ENCODE data around the gene ADAMTSL2.
A peak's percentile ranks its signal among the peaks of the same experiment; 100 is the strongest.

Gene ADAMTSL2

DNA sequence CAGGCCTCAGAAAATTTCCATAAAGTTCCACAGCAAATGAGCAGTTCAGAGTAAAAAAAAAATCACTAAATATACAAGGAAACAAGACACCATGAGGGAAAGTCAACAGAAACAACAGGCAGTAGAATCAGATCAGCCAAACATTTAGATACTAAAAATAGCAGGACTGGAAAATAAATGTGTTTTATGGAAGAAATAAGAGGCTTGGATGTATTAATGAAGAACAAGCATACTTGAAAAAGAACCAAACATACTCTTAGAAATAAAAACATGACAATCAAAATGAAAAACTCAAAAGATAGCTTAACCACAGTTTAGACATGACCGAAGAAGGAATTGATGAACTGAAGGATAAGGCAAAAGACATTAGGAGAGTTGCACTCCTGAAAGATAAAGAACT is 32.4 kb upstream of the ADAMTSL2 start:
- DNase-seq: no peak

DNA sequence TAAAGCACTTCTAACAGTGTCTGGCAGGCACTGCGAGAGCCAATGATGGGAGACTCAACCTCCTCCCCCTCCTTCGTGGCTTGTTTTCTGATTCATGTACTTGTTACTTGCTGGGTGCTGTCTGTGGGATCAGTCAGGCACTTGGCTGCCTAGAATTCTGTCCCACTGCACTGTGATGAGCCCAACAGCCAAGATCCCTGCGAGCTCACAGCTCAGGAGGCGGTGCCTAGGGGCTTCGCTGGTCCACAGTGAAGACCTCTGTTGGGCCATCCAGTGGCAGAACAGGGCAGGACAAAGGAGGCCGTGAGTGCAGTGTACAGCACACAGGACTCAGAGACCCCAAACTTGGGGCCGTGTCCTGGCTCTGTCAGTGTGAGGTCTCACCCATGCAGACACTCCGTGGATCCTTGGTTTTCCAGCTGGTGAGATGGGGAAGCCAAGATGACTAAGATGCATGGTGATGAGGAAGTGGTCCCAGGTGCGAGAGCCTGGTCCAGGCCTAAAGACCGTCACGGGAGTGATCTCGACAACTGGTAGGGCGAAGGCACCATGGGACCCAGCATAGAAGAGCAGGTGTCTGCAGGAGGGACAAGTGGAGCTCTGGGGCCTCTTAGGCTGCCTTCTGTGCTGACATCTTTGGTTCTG is 29.2 kb upstream of the ADAMTSL2 start:
- DNase-seq: no peak

DNA sequence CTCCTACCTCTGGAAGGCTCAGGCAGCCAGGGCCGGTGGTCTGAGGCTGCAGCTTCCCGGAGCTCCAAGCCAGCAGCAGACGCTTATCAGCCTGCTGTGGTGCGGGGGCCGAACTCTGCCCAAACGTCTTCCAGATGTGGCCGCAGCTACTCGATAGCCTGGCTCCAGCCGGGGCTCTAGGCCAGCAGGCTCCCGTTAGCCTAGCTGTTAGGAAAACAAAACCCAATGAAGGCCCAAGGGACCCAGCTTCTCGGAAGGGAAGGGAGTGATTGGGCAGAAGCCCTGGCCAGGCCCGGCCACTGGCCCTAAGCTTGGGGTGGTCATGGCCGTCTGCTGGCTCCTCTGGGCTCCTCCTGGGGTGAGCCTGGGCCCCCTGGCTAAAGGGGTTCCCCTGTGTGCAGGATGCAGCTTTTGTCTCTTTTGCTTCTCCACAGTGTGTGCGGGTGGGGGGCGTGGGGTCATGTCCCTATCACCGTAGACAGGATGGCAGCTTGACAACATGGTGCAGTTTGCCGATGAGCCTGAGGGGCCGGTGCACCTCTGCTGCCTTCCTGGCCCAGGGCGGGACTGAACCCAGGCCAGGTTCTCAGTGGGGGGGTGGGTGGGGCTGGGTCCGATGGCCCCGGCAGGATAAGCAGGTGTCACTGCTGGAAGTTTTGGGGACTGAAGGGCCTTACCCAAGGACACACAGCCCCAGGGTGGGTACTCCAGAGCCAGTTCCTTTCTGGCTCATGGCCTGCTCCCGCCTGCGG is 28.4 kb upstream of the ADAMTSL2 start:
- DNase-seq: no peak

DNA sequence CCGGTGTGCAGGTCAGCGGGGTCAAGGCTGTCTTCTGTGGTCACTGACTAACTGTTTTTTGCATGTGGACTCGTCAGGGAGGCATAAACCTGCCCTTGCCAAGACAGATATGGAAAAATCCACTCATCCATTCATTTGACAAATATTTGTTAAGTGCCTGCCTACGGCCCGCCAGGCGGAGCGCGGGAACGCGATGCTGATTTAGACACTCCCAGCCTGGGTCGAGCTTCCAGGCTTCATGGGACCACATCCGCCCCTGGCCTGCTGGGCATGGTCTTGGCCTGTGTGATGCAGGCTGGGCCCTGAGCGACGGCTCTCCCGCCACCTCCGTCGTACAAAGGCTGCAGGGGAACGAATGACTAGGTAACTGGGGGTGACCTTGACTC is 27.9 kb upstream of the ADAMTSL2 start:
- peak; percentile 58 for DNase-seq

DNA sequence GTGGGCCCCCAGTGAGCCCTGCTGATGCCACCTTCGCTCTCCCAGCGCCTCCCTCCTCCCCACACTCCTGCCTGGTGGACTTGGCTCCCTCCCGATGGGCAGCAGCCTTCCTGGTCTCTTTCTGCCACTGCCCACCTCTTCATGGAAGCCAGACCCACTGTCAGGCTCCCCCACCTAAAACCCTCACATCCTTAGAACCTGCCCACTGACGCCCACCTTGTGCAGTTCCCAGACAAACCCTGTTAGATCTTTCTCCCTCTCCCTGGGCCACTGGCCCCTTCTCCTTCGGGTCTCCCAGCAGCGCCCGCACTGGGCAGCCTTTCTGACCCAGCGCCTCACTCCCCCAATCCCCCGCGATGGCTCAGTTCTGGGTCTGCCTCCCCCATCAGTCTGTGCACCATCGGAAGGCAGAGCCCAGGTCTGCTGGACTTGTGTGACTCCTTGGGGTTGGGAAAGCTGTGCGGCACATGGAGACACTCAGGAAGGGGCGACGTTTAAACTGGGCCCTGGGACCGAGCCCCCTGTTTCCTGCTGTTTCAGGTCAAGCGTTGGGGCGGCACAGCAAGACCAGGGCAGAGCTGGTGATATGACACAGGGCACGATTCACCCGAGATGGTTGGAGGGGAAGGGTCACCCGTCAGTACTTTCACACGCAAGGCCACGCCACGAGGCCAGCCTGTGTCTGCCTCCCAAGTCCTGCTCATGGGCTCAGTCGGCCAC is 27.1 kb upstream of the ADAMTSL2 start:
- DNase-seq: no peak

DNA sequence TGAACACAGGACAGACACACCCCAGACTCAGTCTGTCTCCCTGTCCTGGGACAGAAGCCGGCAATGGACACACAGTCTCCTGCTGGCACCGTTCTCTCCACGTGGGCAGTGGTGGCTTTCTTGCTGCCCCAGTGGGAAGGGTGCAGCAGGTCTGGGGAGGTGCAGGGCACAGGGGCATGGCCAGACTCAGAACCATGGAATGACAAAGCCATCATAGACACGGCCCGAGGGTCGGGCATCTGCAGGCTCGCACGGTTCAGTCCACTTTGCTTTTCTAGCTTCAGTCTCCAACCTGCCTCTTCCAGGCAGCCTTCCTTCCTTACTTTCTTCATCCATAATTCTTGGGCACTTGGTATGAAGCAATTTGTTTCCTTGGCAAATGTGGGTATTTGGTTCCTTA is 26.5 kb upstream of the ADAMTSL2 start:
- DNase-seq: no peak

DNA sequence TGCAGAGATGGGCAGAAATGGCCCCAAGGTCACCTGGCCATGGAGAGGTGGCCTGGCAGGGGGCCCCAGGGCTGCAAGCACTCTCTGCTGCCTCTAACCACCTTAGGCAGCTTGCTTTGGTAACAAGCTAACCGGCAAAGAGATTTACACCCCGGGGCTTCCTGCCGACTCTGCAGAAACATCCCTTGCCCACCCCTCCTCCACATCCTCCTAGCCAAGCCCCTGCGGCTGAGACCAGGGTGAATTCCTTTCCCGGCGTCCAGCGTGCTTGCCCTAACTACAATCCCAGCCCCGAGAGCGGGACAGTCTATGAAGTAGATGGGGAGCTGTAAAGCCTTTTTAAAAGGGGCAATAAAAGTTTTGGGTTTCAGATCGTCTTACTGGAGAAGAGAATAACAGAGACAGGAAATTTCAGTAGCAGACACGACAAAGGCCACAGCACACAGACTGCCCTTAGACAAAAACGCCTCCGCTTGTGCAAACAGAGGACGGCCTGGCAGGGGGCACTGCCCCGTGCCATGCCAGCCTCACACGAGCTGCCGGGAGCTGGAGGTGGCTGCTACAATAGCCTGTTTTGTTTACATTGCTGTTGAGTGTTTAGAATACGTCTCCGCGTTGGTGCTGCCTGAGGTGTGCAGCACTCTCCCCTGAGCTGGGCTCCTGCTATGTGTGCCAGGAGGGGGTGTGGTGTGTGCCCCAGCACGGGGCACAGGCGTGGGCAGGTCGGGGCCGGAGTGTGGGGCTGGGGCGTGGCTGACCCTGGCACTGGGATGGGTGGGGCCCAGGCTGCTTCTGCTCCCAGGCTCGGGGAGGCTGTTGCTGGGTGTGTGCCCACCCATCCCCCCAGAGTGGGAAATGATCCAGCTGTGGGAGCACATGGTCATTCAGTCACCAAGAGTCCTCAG is 25.1 kb upstream of the ADAMTSL2 start:
- no peak for DNase-seq

DNA sequence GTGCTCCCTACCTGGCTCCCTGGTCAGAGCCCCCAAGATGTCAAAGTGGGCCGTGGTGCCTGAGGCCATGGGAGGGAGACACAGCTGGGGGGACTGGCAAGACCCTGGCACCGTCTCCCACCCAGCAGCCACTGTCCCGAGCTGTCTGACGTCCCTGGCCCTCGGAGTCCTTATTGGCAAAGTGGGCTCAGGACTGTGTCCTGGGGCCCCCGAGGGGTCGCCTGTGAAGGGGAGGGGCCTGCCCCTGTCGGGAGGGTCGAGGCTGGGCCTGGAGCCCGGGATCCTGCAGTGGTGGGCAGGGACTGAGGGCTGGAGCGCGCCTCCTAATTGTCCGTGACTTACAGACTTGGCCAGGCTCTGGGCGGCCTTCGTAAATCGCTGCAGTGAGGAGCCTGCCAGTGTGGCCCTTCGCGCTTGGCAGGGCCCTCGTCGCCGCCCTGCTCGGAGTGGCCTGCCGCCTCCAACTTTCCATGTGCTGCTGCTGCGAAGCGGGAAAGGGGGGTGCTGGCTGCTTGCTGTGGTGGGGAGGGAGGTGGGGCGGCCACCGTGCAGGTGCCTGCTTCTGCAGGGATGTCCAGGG is 23.5 kb upstream of the ADAMTSL2 start:
- DNase-seq: no peak

DNA sequence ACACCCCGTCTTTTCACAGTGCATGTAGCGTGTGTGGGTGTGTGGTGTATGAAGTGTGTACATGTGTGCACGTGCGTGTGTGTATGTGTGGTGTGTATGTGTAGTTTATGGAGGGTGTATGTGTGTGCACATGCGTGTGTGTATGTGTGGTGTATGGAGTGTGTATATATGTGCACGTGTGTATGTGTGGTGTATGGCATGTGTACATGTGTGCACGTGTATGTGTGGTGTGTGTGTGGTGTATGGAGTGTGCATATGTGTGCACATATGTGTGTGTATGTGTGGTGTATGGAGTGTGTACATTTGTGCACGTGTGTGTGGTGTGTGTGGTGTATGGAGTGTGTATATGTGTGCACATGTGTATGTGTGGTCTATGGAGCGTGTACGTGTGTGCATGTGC is 22.9 kb upstream of the ADAMTSL2 start:
- DNase-seq: no peak

DNA sequence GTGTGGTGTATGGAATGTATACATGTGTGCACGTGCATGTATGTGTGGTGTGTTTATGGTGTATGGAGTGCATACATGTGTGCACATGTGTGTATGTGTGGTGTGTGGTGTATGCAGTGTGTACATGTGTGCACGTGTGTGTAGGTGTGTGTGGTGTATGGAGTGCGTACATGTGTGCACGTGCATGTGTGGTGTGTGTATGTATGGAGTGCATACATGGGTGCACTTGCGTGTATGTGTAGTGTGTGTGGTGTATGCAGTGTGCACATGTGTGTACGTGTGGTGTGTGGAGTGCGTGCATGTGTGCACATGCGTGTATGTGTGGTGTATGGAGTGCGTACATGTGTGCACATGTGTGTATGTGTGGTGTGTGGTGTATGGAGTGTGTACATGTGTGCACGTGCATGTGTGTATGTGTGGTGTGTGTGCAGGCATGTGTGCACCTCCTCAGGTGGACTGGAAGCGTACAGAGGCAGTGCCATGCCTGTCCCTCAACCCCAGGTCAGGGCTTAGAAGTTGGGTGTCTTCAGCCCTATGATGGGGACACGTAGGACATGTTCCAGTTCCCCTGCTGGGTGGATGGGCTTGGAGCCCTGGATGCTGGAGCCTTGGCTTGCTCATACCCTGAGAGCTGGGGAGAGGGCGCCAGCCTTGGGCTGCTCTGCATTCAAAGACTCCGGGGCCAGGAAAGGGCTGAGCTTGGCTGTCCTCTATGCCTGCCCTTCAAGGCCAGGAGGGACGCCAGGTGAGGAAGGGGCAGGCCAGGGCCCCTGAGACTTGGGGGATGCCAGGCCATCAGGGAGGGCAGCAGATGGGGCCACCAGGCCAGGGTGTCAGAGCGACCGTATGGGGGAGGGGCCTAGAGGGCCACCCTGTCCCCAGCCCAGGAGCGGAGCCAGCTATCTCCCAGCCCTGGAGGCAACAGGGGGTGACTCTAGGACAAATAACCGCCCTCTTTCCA is 22.0 kb upstream of the ADAMTSL2 start:
- no peak for DNase-seq

DNA sequence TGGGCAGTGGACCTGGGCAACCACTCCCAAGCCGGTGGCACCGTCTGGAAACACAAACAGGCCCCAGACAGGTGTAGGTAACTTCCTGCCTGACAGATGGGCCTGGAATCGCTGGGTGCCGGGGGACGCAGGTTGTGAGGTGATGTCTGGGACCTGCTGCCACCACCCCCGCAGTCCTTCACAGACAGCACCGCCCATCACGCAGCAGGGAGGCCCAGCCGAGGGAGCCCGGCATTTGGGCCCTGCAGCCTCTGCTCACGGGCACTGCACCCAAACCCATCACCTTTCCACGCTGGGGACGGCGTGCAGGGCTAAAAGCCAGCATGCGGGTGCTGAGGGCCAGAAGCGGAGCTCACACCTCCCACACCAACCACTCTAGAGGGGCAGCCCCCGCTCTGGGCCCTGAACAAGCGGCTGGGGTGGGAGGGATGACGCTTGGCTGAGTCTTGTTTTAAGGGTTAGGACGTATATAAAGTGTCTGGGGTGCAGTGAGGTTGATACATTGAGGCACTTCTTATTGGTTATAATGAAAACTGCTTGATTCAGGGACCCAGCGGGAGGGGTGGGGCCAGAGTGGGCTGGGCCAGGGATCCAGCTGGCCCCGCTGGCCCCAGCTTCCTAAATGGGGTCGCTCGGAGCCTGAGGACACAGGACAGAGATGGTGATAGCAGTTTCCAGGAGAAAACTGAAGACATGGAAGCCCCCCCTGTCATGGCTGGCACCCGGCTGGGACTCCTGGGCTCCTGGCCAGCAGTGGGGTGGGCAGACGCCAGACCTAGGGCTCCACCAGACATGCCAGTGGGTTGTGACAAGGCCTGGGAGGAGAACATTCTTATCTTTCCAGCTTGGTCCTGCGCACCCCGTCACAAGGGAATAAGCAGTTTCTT is 21.0 kb upstream of the ADAMTSL2 start:
- no peak for DNase-seq

DNA sequence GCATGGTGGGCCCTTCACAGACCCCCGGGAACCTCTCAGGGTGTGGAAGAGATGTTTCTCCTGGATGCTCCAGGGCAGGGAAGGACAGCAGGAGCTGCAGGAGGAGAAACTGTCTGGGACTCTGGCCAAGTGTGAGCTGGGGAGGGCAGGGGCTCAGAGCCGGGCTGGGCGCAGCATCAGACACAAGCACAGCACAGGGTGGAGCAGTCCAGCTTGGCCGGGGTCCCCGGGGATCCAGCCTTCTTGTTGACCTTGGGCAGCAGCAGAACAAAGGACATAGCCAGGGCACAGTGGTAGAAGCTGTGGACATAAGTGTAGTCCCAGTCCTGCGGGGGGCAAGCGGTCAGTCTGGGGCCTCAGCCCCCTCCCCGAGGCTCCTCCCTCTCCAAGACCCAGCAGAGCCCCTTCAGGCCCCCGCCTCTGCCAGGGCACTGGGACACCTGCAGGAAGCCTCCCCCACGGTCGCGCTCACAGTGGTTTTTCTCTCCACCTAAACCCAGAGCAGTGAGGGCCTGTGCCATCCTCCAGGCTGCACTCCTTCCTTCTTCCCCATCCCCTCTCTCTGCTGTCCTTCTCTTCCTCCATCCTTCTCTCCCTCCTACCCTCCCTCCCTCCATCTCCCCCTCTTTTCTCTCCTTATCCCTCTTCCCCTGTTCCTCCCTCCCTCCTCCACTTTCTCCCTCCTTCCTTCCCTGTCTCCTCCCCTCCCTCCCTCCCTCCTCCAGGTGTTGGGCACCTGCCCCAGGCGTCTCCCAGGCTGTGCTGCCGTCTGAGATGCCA is 19.9 kb upstream of the ADAMTSL2 start:
- DNase-seq: no peak

DNA sequence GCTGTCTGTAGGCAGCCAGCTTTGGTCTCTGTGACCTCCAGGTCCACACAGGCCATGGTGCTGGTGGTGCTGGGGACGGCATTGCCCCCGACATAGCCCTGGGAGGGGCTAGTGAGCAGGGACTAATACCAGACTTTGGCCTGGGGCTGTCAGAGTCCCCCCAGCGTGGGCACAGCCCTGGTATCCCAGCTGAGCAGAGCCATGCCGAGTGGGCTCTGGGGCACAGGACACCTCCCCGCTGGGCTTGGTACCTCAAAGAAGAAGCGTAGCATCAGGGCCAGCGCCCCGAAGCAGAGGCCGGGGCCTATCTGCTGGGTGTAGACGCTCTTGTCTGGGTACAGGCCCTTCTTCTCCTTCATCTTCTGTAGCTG is 19.3 kb upstream of the ADAMTSL2 start:
- DNase-seq: no peak

DNA sequence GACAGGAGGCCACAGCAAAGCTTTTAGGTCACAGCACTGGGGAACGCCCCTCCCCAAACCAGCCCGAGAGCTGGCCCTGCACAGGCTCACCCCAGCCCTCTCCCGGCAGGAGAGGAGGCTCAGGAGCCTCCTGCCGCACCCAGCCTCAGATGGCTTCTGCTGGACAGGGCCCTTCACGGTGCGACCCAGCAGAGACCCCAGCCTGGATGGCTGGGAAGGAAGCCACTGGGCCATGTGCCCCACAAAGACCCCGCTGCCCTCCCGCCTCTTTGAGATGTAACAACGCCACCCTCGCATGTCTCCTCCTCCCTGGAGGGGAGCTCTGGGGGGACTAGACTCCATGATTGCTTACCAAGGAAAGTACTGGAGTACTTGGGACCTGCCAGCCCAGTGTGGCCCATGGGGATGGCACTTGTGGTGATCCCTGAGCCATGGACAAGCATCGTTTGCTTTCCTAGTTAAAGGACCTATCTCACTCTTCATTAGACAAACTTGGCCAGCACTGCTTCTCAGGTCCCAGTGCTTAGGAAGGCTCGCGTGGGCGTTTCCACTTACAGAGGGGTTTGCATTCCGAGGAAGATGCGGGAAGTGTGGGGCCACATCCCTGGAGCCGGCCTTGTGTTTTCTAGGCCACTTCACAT is 18.8 kb upstream of the ADAMTSL2 start:
- no peak for DNase-seq

DNA sequence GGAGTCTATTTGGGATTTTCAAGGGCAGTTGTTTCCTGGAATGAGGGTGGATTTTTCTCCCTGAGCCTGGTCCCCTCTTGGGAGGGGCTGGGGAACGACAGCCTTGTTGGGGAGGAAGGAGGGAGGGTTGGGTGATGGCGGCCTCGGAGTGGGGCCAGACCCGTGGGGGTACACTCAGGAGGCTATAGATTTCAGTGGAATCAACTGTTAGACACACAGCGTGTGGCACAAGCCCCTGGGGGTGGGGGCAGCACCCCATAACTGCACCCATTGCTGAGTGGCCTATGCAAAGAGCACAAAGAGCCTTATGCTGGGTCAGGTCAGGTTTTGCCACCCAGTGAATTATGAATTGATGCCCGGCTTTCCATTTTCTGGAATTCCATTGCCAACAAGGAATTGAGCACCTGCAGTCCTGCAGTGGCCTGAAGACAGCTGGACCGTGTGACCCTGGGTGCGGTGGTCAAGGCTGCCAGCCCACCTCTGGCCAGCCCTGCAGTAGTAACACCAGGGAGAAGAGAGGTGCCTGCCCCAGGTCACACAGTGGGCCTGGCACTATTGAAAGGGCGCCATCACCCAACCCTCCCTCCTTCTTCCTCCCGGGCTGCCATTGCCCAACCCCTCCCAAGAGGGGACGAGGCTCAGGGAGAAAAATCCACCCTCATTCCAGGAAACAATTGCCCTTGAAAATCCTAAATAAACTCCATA is 18.1 kb upstream of the ADAMTSL2 start:
- DNase-seq: no peak

DNA sequence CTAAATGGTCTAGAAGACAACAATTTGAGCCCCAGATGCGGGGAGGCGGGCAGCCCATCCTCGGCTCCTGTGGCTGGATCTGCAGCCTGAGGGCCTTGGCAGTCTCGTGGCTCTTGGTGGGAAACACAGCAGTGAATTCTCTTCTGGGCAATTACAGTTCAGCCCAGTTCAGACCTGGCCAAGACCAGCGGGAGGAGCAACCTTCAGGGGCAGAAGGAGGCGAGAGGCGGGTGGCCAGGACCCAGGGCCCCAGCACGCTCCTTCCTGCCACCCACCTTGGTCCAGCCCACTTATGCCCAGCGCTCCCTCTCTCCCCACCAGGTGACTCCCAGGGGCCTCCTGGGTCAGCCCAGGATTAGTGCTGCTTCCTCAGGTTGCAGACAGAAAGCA is 17.5 kb upstream of the ADAMTSL2 start:
- DNase-seq: no peak

DNA sequence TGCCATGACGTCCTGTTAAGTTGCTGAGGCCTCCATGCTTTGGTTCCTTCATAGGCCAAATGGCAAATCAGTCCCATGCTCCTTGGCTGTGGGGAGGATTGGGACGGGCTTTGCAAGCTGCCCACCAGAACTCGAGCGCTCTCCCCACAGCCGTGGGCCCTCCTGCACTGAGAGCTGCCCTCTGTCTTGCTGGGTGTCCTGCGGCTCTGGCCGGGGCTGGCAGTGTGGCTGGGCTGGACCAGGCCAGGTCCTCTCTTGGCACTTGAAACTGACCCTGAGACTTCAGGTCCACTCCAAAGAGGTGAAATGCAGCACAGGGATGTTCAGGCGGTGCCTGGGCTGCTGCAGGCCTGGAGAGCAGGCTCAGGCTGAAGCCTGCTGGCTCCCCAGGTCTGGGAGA is 16.8 kb upstream of the ADAMTSL2 start:
- DNase-seq: no peak

DNA sequence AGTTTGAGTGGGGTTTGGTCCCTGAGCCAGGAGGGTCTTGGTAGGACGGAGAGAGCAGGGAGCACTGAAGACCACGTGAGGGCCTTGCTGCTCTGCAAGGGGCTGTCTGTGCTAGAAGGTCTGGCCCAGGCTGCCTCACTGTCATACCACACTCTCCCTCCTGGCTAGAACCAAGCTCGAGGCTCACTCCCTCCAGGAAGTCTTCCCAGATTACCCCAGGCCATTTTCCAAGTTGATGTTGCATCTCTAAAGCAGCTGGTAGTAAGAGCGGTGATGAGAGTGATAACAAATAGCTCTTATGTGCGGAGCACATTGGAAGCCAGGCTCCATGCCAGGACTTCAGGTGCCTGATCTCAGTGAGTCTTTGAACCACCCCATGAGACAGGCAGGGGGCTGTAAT is 16.3 kb upstream of the ADAMTSL2 start:
- no peak for DNase-seq
